GM21526 (cell line): ENCODE data around the gene SNTB2.

Source experiments
- ATAC-seq: cut with Tn5 transposase; IDR thresholded peaks from one replicate; pipeline ENCODE4 v1.9.1; 2021; ENCODE audit warnings: moderate library complexity; ENCODE audit not compliant: unreplicated experiment, low FRiP score

SNTB2 gene

GRCh38 chr16:69329369-69330285 lies 142.7 kb downstream of the SNTB2 start:
- ATAC-seq: peak; percentile 20

- ATAC-seq: peak; percentile 83
These were observed 143.5 kb downstream of the SNTB2 start, which contains the start of gene PDF for GRCh38 chr16:69330286-69331109. PDF (minus strand) TSS chr16:69330588; CDS start chr16:69330570, 18 bp downstream.

- ATAC-seq: no peak
These were observed 147.7 kb downstream of the SNTB2 start for GRCh38 chr16:69334696-69335095.

GRCh38 chr16:69338557-69339288 lies 151.8 kb downstream of the SNTB2 start:
- ATAC-seq: no peak

GRCh38 chr16:69339289-69340094 lies 152.5 kb downstream of the SNTB2 start, which contains the start of the genes COG8 and NIP7:
COG8 (minus strand) TSS chr16:69339564; CDS start chr16:69339552, 12 bp downstream.
NIP7 (plus strand) TSS chr16:69339772; CDS start chr16:69339830, 58 bp downstream.
- peak; percentile 84 for ATAC-seq

- ATAC-seq: no peak
These were observed 153.2 kb downstream of the SNTB2 start for GRCh38 chr16:69340095-69340644.

- ATAC-seq: no peak
These were observed 157.2 kb downstream of the SNTB2 start for GRCh38 chr16:69344171-69344570.

- no peak for ATAC-seq
These were observed 159.0 kb downstream of the SNTB2 start for GRCh38 chr16:69345923-69346322.

GRCh38 chr16:69346683-69347082 lies 159.7 kb downstream of the SNTB2 start:
- ATAC-seq: no peak

GRCh38 chr16:69348222-69348621 lies 161.3 kb downstream of the SNTB2 start:
- no peak for ATAC-seq

- no peak for ATAC-seq
These were observed 162.6 kb downstream of the SNTB2 start for GRCh38 chr16:69349536-69349935.

GRCh38 chr16:69350536-69351133 lies 163.7 kb downstream of the SNTB2 start:
- ATAC-seq: no peak

GRCh38 chr16:69351309-69352027 lies 164.5 kb downstream of the SNTB2 start, which contains the start of gene TMED6:
TMED6 (minus strand) TSS chr16:69351786; CDS start chr16:69351753, 33 bp downstream.
- ATAC-seq: no peak
